NCI-H82 treated with DMSO at 0.1 percent for 48 hours (cell line): Measurements from ENCODE around the gene MXD1.

Source experiments
- DNase-seq: peaks from one replicate; lab custom pipeline; 2025; ENCODE audit not compliant: unreplicated experiment; lab: John Stamatoyannopoulos, UW

The MXD1 gene

DNA sequence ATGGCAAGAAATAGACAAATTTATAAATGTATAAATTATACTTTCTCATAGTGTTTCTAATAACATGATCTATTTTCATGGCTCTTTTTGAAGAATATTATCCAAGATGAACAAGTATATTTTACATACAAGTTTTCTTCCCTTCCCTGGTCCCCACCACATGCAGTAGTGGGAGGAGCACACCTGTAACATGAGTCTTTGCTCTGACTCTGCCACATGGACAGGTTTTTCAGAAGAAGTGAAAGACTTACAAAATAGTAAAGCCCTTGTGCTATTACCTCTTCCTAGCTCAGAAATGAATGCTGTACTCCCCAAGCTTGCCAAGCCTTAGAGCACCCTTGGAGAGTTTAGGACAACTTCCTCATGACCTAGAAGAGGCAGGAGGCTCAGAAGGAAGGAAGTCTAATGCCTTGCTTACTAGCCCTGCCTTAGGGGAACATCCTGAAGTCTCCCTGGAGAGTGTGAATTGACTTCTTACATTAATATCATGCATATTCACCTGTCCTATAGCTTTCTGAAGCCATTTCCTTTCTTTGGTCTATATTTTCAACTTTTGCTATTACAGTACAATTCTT lies 18.4 kb downstream of the MXD1 start:
- DNase-seq: no peak

- no peak for DNase-seq
Measured at GRCh38 chr2:69933839-69934613, 19.1 kb downstream of the MXD1 start.

DNA sequence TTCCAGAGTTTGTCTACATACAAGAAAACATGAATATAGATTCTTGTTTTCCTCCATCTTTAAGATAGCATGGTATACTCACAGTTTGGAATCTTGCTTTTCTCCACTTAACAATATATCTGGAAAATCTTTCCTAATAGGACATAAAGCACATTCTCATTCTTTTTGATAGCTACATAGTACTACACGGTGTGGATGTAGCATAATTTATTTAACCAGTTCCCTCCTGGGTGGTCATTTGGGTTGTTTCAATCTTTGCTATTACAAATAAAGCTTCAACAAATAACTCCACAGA lies 19.7 kb downstream of the MXD1 start:
- no peak for DNase-seq

GRCh38 chr2:69935011-69935410 lies 20.1 kb downstream of the MXD1 start:
- DNase-seq: no peak

DNA sequence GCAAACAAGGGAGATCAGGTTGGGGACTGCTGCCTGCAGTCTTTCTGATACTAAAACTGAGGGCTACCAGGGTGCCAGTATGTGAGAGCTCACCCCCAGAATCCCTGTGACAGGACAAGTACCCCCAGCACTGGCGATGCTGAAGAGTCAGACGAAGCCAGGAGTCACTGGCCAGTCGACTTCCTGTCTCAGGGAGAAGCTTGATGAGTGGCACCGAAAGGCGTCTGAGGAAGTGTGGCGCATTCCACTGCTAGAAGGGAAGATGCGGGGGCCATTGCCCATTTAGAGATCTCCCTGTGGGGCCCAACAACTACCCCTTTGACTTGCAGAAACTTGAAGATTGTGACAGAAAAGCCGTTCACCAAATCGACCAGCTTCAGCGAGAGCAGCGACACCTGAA lies 22.0 kb downstream of the MXD1 start:
- DNase-seq: no peak

DNA sequence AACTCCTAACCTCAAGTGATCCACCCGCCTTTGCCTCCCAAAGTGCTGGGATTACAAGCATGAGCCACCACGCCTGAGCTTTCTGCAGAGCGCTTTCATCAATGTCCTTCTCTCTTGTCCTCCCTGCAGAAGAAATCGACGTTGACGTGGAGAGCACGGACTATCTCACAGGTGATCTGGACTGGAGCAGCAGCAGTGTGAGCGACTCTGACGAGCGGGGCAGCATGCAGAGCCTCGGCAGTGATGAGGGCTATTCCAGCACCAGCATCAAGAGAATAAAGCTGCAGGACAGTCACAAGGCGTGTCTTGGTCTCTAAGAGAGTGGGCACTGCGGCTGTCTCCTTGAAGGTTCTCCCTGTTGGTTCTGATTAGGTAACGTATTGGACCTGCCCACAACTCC lies 23.1 kb downstream of the MXD1 start:
- DNase-seq: no peak

- no peak for DNase-seq
Measured at GRCh38 chr2:69939722-69940121, 24.8 kb downstream of the MXD1 start.

GRCh38 chr2:69940691-69941090 lies 25.8 kb downstream of the MXD1 start:
- DNase-seq: no peak

DNA sequence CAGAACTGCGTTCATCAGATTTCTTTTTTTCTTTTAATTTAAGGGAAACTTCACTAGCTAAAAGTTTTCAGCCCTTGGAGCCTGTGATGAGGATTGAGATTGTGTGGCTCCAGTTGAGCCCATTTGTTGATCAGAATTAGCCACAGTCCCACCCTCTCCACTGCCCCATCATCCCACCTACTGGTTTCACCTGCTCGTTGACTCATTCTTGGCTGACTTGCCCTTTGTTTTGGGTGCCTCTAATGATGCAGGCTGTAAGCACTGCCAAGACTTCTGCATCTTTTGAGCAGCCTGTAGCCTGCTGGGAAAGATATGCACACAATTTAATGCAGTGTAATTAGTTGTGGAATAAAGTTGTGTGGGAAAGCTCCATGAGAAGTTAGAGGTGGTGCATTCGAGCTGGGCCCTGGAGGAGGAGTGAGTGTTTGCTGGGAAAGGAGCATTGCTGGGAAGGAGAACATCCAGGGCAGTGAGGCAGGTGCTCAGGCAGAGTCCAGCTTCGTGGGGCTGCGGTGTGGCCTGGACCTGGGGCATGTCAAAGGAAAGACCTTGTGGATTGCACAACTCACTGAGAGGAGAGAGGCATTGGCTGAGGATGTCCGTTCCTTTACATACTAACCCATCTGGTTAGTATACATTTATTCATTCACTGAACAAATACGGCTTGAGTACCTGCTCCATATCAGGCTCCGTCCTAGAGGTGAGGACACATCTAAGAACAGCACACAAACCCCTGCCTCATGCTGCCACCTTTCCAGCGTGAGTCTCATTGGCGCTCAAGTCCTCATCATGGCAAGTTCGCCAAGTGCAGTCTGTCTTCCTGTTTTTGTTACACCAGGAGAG lies 28.3 kb downstream of the MXD1 start:
- DNase-seq: no peak

GRCh38 chr2:69943843-69944525 lies 29.1 kb downstream of the MXD1 start:
- DNase-seq: no peak

DNA sequence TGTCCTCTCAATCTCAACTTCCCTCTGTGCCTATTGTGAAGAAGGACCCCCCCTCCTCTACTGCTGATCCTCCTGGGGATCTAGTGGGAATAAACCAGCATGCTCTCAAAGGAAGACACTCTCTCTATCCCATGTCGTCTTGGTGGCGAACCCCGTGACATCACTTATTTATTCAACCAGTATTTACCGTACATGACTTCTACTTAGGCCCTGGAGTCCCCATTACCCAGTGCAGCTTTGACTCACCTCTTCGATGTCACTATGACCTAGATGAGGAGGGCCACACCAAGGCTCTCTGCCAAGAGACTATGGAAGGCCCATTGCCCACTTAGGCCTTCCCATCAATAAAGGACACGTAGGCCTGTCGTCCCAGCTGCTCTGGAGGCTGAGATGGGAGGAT lies 29.8 kb downstream of the MXD1 start:
- DNase-seq: no peak

DNA sequence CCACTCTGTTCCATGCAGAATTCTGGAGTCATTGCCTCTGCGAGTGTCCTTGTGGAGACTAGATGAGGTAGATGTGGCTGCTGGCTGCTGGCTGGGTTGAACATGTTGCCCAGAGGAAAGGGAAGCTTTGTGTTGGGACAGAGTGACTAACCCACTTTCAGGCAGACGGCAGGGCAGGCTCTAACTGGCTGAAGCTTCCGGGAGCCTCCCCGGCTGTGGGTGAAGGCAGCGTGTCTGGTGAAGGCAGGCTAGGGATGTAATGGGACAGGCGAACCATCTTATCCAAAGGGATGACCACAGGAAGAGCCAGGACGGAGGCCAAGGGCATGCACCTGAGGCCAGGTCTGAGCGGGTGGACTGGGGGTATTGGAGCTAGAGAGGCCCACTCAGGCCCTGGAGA lies 30.5 kb downstream of the MXD1 start:
- no peak for DNase-seq

GRCh38 chr2:69945941-69946340 lies 31.0 kb downstream of the MXD1 start:
- no peak for DNase-seq

DNA sequence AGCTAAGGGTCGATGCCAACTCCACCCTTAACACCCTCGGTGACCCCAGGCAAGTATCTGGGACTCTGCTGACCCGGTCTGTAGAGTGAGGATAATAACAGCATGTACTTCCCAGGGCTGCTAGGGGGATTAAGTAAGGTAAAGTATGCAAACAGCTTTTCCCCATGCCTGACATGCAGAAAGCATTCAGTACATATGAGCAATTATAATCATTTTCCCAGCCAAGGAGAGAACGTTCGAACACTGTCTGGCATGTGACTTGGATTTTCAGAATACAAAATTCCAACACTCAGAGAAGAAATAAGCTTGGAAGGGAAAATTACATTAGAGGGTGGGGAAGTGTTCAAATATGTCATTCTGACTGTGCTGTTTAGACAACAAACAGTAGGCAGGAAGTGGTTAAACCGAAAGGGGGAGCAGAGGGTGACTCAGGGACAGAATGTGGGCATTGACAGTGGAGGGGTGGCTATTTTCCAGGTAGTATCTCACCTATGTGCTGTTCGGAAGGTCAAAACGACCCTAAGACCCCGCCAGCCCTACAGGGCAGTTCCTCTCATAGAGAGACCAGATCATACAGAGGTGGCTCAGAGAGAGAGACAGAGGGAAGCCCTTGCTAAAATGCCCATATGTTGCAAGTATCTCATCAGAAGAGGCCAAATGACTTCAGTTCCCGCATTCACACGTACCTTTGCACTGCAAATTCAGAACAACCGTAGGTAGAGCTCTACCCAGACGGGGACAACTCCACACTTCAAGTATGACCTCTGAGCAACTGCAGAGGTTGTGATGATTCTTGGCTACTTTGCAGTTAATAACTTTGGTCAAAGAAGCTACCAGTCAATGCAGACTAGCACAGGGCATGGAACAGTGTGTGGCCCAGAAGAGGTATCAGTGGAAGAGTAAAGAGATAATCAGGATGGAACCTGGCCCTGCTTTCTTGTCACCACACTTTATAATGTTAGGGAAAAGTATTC lies 31.7 kb downstream of the MXD1 start:
- no peak for DNase-seq

DNA sequence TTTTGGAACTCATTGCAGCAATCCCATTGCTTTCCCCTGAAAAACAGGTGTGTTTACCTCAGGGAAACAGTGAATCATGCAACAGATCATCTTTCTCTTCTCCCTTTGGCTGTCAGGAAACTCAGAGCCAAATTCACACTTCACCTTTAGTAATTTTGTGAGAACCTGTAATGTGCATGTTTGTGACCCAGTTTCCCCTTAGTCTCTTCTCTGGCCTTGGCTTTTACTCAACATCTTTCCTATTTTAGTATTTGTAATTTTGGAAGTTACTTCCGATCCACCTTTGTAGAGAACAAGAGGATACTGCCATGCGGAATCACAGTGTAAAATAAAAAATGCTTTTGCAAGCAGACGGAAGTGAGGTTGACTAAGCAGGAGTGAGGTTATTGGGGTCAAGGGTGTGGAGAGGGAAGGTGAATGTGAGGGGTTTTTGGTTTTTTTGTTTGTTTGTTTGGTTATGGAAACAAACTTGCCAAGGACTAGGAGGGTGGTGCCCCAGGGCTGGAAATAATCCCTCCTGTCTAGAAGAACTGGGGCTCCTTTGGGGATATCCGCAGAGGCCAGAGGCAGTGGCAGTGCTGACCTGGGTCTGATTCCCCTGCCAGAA lies 32.5 kb downstream of the MXD1 start:
- DNase-seq: no peak

DNA sequence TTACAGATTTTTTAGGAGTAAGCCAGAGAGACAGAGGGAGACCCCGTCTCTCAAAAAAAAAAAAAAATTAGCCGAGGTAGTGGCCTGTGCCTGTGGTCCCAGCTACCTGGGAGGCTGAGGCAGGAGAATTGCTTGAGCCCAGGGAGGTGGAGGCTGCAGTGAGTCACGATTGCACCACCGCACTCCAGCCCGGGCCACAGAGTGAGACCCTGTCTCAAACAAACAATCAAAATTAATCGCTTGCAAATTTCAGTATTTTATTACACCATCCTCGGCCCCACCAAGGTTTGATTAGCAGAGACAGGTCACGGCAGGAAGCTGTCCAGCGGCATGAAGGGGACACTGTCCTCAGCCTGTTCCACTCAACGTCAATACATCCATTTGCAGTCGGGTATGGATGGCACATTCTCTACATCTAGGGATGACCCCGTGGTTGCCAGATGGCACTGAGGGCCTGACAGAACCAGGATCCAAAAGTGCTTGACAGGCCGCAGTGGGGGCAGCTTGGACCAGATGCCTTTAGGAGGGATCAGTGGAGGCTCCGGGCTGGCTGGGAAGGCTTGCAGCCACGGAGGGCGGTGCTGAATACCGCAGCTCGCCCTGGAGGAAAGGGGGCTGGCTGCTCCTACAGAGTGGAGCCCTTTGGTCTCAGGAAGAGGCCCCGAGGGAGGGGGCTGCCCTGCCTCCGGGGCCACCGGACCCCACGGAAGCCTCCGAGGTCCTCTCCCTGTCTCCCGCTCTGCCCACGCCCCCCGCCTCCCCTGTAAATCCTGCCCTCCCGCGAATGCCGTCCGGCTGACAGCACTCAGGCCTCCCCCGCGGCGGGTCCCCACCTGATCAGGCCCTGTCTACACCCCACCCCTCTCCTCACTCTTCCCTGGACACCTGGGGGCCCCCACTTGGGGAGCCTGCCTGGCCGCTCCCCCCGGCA lies 33.4 kb downstream of the MXD1 start:
- DNase-seq: no peak

- no peak for DNase-seq
Measured at GRCh38 chr2:69948963-69949645, 34.2 kb downstream of the MXD1 start.

- DNase-seq: no peak
Measured at GRCh38 chr2:69950241-69950640, 35.3 kb downstream of the MXD1 start.
